HPDE6-E6E7 (cell line): ENCODE measurements around the gene HOXB6.
A peak's percentile ranks its signal among the peaks of the same experiment; 100 is the strongest.

Experiments used
- DNase-seq: peaks from one replicate; pipeline ENCODE4 v3.0.0; 2011; ENCODE audit warnings: missing footprints; ENCODE audit errors: extremely low spot score

HOXB6 gene

GRCh38 chr17:48634493-48635208 is 29.9 kb upstream of the HOXB6 start:
- no peak for DNase-seq

GRCh38 chr17:48633266-48633677 is 28.5 kb upstream of the HOXB6 start:
- DNase-seq = no peak

GRCh38 chr17:48632579-48633265 is 27.9 kb upstream of the HOXB6 start:
- DNase-seq = no peak

- DNase-seq = no peak
Measured at GRCh38 chr17:48631693-48632578, 27.1 kb upstream of the HOXB6 start.

GRCh38 chr17:48630925-48631692 is 26.3 kb upstream of the HOXB6 start:
- DNase-seq = no peak

GRCh38 chr17:48630009-48630924 is 25.5 kb upstream of the HOXB6 start:
- no peak for DNase-seq

- DNase-seq = no peak
Measured at GRCh38 chr17:48629411-48629759, 24.6 kb upstream of the HOXB6 start.

GRCh38 chr17:48628649-48629410 is 24.0 kb upstream of the HOXB6 start:
- no peak for DNase-seq

- no peak for DNase-seq
Measured at GRCh38 chr17:48627623-48628521, 23.1 kb upstream of the HOXB6 start.

- DNase-seq = no peak
Measured at GRCh38 chr17:48627118-48627597, 22.4 kb upstream of the HOXB6 start.

- DNase-seq = no peak
Measured at GRCh38 chr17:48626245-48627117, 21.7 kb upstream of the HOXB6 start, which contains the start of gene HOXB9. Gene HOXB9 (minus strand): TSS chr17:48626358. CDS start chr17:48626269, 89 bp downstream.

- peak; percentile 48 for DNase-seq
Measured at GRCh38 chr17:48625495-48626244, 20.9 kb upstream of the HOXB6 start.

GRCh38 chr17:48624544-48625494 is 20.0 kb upstream of the HOXB6 start:
- no peak for DNase-seq

GRCh38 chr17:48624118-48624517 is 19.3 kb upstream of the HOXB6 start:
- no peak for DNase-seq

- no peak for DNase-seq
Measured at GRCh38 chr17:48623583-48623982, 18.8 kb upstream of the HOXB6 start.

GRCh38 chr17:48622857-48623256 is 18.1 kb upstream of the HOXB6 start:
- DNase-seq = no peak
